HepG2 (cell line): ENCODE data around the gene TUBGCP6. TPM values are rescaled to one million over a fixed set of nuclear protein-coding genes. Genes with fewer than 3 reads are reported as not detected.

Experiments
- ATAC-seq: fragments of 200-7000 bp; cut with Tn5 transposase; 3 replicates; pipeline ENCODE4 v1.9.1; 2020; ENCODE audit warnings: mild to moderate bottlenecking, moderate library complexity
- BruUV-seq: library from RNA; stranded (reverse); fragments of 400-500 nt; replicated peaks from 2 replicates; lab custom pipeline; 2021; lab: Mats Ljungman, UMichigan
- CTCF ChIA-PET: fragments of 300-600 bp; formaldehyde crosslinking; extraction: SDS; loops from one replicate; lab custom pipeline; 2021; ENCODE audit warnings: low total read pairs, inconsistent platforms, low intra/inter-chr PET ratio; lab: Yijun Ruan, JAX
- POLR2A ChIA-PET: fragments of 350-600 bp; sonication (Branson Sonifier 250); formaldehyde crosslinking; loops from one replicate; lab custom pipeline; 2020; ENCODE audit warnings: antibody characterized with exemption, inconsistent platforms; lab: Yijun Ruan, JAX
- DNase-seq: peaks from one replicate; pipeline ENCODE4 v3.0.0-alpha.2; 2015; ENCODE audit warnings: low spot score
- FAIRE-seq: peaks from 3 replicates; lab custom pipeline; 2011; peaks lifted over from hg19 to GRCh38; lab: Jason Lieb, UNC
- H2AFZ ChIP-seq: one replicate; pipeline ENCODE4 v1.6.1; 2011; ENCODE audit warnings: low read length, inconsistent platforms
- H3K27ac ChIP-seq: fragments of 300-600 bp; 3 replicates; pipeline ENCODE4 v1.8.0; 2011; ENCODE audit warnings: mixed run types, mild to moderate bottlenecking, mixed read lengths, low read length, inconsistent platforms; ENCODE audit not compliant: insufficient read depth; ENCODE audit errors: extremely low read length
- H3K27me3 ChIP-seq, 2 experiments: fragments of 200-600 bp in 1 of 2; 2 replicates in 1 of 2; 3 replicates in 1 of 2; pipeline versions ENCODE4 v1.6.0 to v1.8.0; 2011; ENCODE audit warnings: low read length in 2 of 2, mild to moderate bottlenecking in 2 of 2, moderate library complexity in 2 of 2, inconsistent platforms in 1 of 2; ENCODE audit not compliant: insufficient read depth in 2 of 2, control insufficient read depth in 1 of 2
- H3K36me3 ChIP-seq, 2 experiments: fragments of 200-600 bp in 1 of 2; replicated peaks in 1 of 2; 2 replicates in 1 of 2; 3 replicates in 1 of 2; pipeline versions ENCODE4 v1.5.1 to v1.8.0; 2011; ENCODE audit warnings: low read length in 2 of 2, inconsistent platforms in 1 of 2; ENCODE audit not compliant: insufficient read depth in 2 of 2, control insufficient read depth in 1 of 2
- H3K4me1 ChIP-seq: 2 replicates; pipeline ENCODE4 v1.5.1; 2012; ENCODE audit warnings: low read length, inconsistent platforms; ENCODE audit not compliant: insufficient read depth
- H3K4me2 ChIP-seq: 2 replicates; pipeline ENCODE4 v1.6.0; 2011; ENCODE audit warnings: low read depth, low read length, inconsistent platforms
- H3K4me3 ChIP-seq, 3 experiments: fragments of 200-600 bp in 1 of 3; sonication (generic), shearing (Covaris generic) in 1 of 3; replicated peaks in 1 of 3; 2 replicates each; pipeline ENCODE4 v1.5.1; 2011 to 2016; ENCODE audit warnings: low read length in 3 of 3, inconsistent platforms in 2 of 3, low read depth in 2 of 3, mild to moderate bottlenecking in 2 of 3, control low read depth in 1 of 3, mixed read lengths in 1 of 3; ENCODE audit not compliant: insufficient read depth in 1 of 3
- H3K79me2 ChIP-seq: one replicate; pipeline ENCODE4 v1.6.1; 2011; ENCODE audit warnings: low read length, inconsistent platforms; ENCODE audit not compliant: insufficient read depth
- H3K9ac ChIP-seq: 2 replicates; pipeline ENCODE4 v1.6.0; 2011; ENCODE audit warnings: mild to moderate bottlenecking, low read depth, low read length, inconsistent platforms; ENCODE audit not compliant: insufficient read depth
- H3K9me3 ChIP-seq: 2 replicates; pipeline ENCODE4 v1.5.1; 2012; ENCODE audit warnings: mild to moderate bottlenecking, low read length
- H4K20me1 ChIP-seq: 2 replicates; pipeline ENCODE4 v1.6.0; 2011; ENCODE audit warnings: inconsistent platforms, mild to moderate bottlenecking, low read length, moderate library complexity; ENCODE audit not compliant: insufficient read depth
- AHR ChIP-seq: IDR thresholded peaks from 2 replicates; pipeline ENCODE4 v1.6.1; 2018; ENCODE audit warnings: missing genetic modification reagents, missing compliant biosample characterization
- MIER3 ChIP-seq: IDR thresholded peaks from 2 replicates; pipeline ENCODE4 v1.6.1; 2016; ENCODE audit warnings: missing compliant biosample characterization, borderline replicate concordance
- ZBTB40 ChIP-seq, 2 experiments: fragments of 450-650 bp in 1 of 2; sonication (generic) in 1 of 2; formaldehyde crosslinking in 1 of 2; IDR thresholded peaks; 2 replicates each; pipeline versions ENCODE4 v1.6.1 to v1.8.0; 2016 to 2022; ENCODE audit warnings: antibody characterized with exemption in 1 of 2, mild to moderate bottlenecking in 1 of 2, missing genetic modification reagents in 1 of 2
- ZBTB49 ChIP-seq: sonication (generic); formaldehyde crosslinking; IDR thresholded peaks from 2 replicates; pipeline ENCODE4 v1.4.0; 2020; ENCODE audit warnings: missing genetic modification reagents, borderline replicate concordance
- ZFP37 ChIP-seq: sonication (generic); formaldehyde crosslinking; IDR thresholded peaks from 2 replicates; pipeline ENCODE4 v1.4.0; 2020; ENCODE audit warnings: missing genetic modification reagents, borderline replicate concordance
- ZNF569 ChIP-seq: sonication (generic); formaldehyde crosslinking; IDR thresholded peaks from 2 replicates; pipeline ENCODE4 v1.5.0; 2020; ENCODE audit warnings: mild to moderate bottlenecking, missing genetic modification reagents, moderate library complexity, borderline replicate concordance
- ZNF589 ChIP-seq: sonication (generic); formaldehyde crosslinking; conservative IDR thresholded peaks from 2 replicates; pipeline ENCODE4 v1.8.0; 2022; ENCODE audit warnings: mild to moderate bottlenecking, moderate library complexity, missing genetic modification reagents
- ZNF652 ChIP-seq: IDR thresholded peaks from 2 replicates; pipeline ENCODE4 v1.6.1; 2016; ENCODE audit warnings: low read depth, borderline replicate concordance
- ZNF841 ChIP-seq: sonication (generic); formaldehyde crosslinking; IDR thresholded peaks from 2 replicates; pipeline ENCODE4 v1.8.1; 2023; ENCODE audit warnings: missing genetic modification reagents, borderline replicate concordance
- WGBS: methylation state at CpG from one replicate; pipeline ENCODE4 v1.1.6; 2017; ENCODE audit warnings: low lambda C conversion rate; 5-methylcytosine and 5-hydroxymethylcytosine counted together
- in situ Hi-C: cut with HindIII; loops from 2 replicates; pipeline ENCODE4 v1.10.0; 2017; ENCODE audit warnings: low pct_unique_long_range_greater_than_20kb; ENCODE audit not compliant: extremely low pct_ligation_motif_present
- intact Hi-C: fragments of 100-400 bp; cut with micrococcal nuclease; formaldehyde crosslinking; loops from one replicate; pipeline ENCODE4 v1.10.0; 2022; ENCODE audit not compliant: unreplicated experiment
- polyA plus RNA-seq, 8 experiments: library from polyadenylated mRNA; depleted of rRNA in 3 of 8; stranded (reverse) in 7 of 8; unstranded in 1 of 8; fragments of >200 nt; fragmentation: Illumina TruSeq in 4 of 8; extraction: Trizol in 4 of 8; gene quantifications; 2 replicates each; pipeline versions ENCODE4 v1.2.1 to v1.2.3, GENCODE V29; 2011 to 2016; ENCODE audit warnings: low read depth in 4 of 8, missing spikeins in 1 of 8, mixed read lengths in 1 of 8; ENCODE audit not compliant: insufficient read depth in 1 of 8
- total RNA-seq, 5 experiments: library from RNA; depleted of rRNA; stranded (reverse); fragments of >200 nt; fragmentation: Illumina TruSeq; extraction: Trizol; gene quantifications; 2 replicates each; pipeline ENCODE4 v1.2.3, GENCODE V29; 2016; ENCODE audit warnings: low read depth in 1 of 5
- TF ChIP-seq, protein P1 (sequence below): sonication (generic); formaldehyde crosslinking; IDR thresholded peaks from 2 replicates; pipeline ENCODE4 v1.5.0; 2020; ENCODE audit warnings: mild to moderate bottlenecking, low read depth, missing genetic modification reagents, borderline replicate concordance

The TUBGCP6 gene
- total and polyA plus RNA-seq, 2 of the 13 experiments (the other 11 are each of a cell fraction or from before 2014, with no cell fraction given) = 14.6 to 15.7 TPM

- no peak overlapping the region for H3K9ac ChIP-seq
- DNase-seq = no peak
- BruUV-seq = no TSS peak
- H3K79me2 ChIP-seq = no peaks in the 10 kb centered on the region
- no peak overlapping the region for H2AFZ ChIP-seq
- H3K4me3 ChIP-seq = no peak overlapping the region
- H3K4me1 ChIP-seq = peaks cover 11% of the 10 kb centered on the region
- in situ Hi-C loops = no loop called here
- no peak for FAIRE-seq
- TF ChIP-seq, protein P1, sequence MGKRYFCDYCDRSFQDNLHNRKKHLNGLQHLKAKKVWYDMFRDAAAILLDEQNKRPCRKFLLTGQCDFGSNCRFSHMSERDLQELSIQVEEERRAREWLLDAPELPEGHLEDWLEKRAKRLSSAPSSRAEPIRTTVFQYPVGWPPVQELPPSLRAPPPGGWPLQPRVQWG = no peak
- TF ChIP-seq ZBTB40 (IDR thresholded peaks at IDR 0.05) = no peak
- no peak for TF ChIP-seq ZBTB40 (CRISPR knock-in tag; IDR thresholded peaks at IDR 0.05)
- TF ChIP-seq ZNF589 (CRISPR knock-in tag) = no peak
- no peak for TF ChIP-seq ZNF841
- TF ChIP-seq AHR (CRISPR knock-in tag) = no peak
- TF ChIP-seq ZBTB49 (CRISPR knock-in tag) = no peak
- TF ChIP-seq MIER3 = no peak
- TF ChIP-seq ZFP37 = no peak
- TF ChIP-seq ZNF652 (CRISPR knock-in tag) = no peak
- no peak for TF ChIP-seq ZNF569 (CRISPR knock-in tag)
- no peak for ATAC-seq
- intact Hi-C loops = no loop called here
- no peak overlapping the region for H3K4me2 ChIP-seq
- ChIA-PET CTCF (no interaction called here), POLR2A (no interaction called here)
- H3K9me3 ChIP-seq = no peaks in the 10 kb centered on the region
- WGBS = 100% methylated on average over 7 of the region's 18 CpGs
- H3K36me3 ChIP-seq = peaks cover 17 to 34% of the 10 kb centered on the region in 2 experiments; a peak in 4 of 5 replicates
- H3K27ac ChIP-seq = no peak overlapping the region
- H4K20me1 ChIP-seq = no peaks in the 10 kb centered on the region
- H3K27me3 ChIP-seq = no peaks in the 10 kb centered on the region
Measured at GRCh38 chr22:50226875-50227165, 18.0 kb downstream of the TUBGCP6 start.
